Measurements from ENCODE around the gene PLA2G15. TPM values are rescaled to one million over a fixed set of nuclear protein-coding genes. Genes with fewer than 3 reads are reported as not detected.
A peak's percentile ranks its signal among the peaks of the same experiment; 100 is the strongest.

PLA2G15 gene
- total and polyA plus RNA-seq, 2 of the 13 experiments (the other 11 are each of a cell fraction or from before 2014, with no cell fraction given), result 14.4 to 23.7 TPM

DNA sequence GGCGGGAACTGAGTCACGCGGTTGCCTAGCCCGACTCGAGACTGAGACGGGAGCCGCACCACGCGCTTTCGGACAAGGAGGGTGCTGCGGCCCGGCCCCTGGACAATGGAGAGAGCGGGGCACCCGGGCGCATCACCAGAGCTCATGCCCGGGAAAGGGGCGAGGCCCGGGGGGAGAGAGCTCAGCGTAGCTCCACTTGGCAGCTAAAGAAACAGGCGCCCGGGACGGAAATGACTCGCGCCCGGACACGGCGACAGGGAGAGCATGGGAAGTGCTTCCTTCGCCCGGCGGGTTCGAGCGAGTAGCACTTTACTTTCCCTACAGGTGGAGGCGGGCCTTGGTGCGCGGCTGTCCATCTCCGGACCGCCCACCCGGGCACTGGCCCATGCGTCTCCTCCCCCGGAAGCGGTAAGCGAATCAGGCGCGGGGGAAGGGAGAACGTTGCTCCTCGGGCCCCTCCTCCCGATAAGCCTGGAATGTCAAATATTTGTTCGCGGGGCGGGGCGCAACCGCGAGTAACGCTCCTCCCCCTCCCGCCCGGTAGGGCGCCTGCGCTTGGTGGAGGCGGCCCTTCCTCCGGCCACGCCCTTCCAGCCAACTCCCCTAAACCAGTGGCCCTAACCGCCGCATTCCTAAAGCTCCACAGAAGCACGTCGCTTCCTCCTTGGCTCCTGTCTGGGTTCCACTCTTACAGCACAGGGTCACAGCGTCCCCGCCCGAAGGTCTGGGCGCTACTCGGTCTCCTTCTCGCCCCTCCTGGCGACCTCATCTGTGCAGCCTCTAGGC is 7.7 kb upstream of the PLA2G15 start (continued):
- TF ChIP-seq, protein P1, sequence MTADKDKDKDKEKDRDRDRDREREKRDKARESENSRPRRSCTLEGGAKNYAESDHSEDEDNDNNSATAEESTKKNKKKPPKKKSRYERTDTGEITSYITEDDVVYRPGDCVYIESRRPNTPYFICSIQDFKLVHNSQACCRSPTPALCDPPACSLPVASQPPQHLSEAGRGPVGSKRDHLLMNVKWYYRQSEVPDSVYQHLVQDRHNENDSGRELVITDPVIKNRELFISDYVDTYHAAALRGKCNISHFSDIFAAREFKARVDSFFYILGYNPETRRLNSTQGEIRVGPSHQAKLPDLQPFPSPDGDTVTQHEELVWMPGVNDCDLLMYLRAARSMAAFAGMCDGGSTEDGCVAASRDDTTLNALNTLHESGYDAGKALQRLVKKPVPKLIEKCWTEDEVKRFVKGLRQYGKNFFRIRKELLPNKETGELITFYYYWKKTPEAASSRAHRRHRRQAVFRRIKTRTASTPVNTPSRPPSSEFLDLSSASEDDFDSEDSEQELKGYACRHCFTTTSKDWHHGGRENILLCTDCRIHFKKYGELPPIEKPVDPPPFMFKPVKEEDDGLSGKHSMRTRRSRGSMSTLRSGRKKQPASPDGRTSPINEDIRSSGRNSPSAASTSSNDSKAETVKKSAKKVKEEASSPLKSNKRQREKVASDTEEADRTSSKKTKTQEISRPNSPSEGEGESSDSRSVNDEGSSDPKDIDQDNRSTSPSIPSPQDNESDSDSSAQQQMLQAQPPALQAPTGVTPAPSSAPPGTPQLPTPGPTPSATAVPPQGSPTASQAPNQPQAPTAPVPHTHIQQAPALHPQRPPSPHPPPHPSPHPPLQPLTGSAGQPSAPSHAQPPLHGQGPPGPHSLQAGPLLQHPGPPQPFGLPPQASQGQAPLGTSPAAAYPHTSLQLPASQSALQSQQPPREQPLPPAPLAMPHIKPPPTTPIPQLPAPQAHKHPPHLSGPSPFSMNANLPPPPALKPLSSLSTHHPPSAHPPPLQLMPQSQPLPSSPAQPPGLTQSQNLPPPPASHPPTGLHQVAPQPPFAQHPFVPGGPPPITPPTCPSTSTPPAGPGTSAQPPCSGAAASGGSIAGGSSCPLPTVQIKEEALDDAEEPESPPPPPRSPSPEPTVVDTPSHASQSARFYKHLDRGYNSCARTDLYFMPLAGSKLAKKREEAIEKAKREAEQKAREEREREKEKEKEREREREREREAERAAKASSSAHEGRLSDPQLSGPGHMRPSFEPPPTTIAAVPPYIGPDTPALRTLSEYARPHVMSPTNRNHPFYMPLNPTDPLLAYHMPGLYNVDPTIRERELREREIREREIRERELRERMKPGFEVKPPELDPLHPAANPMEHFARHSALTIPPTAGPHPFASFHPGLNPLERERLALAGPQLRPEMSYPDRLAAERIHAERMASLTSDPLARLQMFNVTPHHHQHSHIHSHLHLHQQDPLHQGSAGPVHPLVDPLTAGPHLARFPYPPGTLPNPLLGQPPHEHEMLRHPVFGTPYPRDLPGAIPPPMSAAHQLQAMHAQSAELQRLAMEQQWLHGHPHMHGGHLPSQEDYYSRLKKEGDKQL (CRISPR knock-in tag; IDR thresholded peaks at IDR 0.05; ENCODE audit: low read depth), result 0 out of 2 replicates have a peak, but pooled peaks have one; percentile 83
- TF ChIP-seq JDP2 (CRISPR knock-in tag; IDR thresholded peaks at IDR 0.05; ENCODE audit: borderline replicate concordance) (no peak), TCF12 (IDR thresholded peaks at IDR 0.05) (no peak), TCF12 (CRISPR knock-in tag; IDR thresholded peaks at IDR 0.05) (peak; percentile 76; the same call in 1 of the 2 replicates), ZNF776 (CRISPR knock-in tag; IDR thresholded peaks at IDR 0.05) (no peak; the same call in none of the 2 replicates), ZMYM4 (CRISPR knock-in tag; IDR thresholded peaks at IDR 0.05) (peak; percentile 88; the same call in 1 of the 2 replicates), ZNF34 (CRISPR knock-in tag; IDR thresholded peaks at IDR 0.05; ENCODE audit: borderline replicate concordance) (no peak), PPARG (CRISPR knock-in tag; conservative IDR thresholded peaks at IDR 0.05) (peak; percentile 62; the same call in 1 of the 2 replicates), ZBTB21 (CRISPR knock-in tag; IDR thresholded peaks at IDR 0.05) (peak; percentile 15; the same call in 1 of the 2 replicates), ZKSCAN5 (CRISPR knock-in tag; IDR thresholded peaks at IDR 0.05) (no peak), ZFP41 (CRISPR knock-in tag; IDR thresholded peaks at IDR 0.05; ENCODE audit: borderline replicate concordance) (no peak), KLF12 (CRISPR knock-in tag; IDR thresholded peaks at IDR 0.05; ENCODE audit: borderline replicate concordance) (peak; percentile 91; the same call in 1 of the 2 replicates), FOXM1 (CRISPR knock-in tag; IDR thresholded peaks at IDR 0.05) (no peak), ZNF335 (CRISPR knock-in tag; IDR thresholded peaks at IDR 0.05) (no peak; the same call in 1 of the 2 replicates)
- TF ChIP-seq, protein P2, sequence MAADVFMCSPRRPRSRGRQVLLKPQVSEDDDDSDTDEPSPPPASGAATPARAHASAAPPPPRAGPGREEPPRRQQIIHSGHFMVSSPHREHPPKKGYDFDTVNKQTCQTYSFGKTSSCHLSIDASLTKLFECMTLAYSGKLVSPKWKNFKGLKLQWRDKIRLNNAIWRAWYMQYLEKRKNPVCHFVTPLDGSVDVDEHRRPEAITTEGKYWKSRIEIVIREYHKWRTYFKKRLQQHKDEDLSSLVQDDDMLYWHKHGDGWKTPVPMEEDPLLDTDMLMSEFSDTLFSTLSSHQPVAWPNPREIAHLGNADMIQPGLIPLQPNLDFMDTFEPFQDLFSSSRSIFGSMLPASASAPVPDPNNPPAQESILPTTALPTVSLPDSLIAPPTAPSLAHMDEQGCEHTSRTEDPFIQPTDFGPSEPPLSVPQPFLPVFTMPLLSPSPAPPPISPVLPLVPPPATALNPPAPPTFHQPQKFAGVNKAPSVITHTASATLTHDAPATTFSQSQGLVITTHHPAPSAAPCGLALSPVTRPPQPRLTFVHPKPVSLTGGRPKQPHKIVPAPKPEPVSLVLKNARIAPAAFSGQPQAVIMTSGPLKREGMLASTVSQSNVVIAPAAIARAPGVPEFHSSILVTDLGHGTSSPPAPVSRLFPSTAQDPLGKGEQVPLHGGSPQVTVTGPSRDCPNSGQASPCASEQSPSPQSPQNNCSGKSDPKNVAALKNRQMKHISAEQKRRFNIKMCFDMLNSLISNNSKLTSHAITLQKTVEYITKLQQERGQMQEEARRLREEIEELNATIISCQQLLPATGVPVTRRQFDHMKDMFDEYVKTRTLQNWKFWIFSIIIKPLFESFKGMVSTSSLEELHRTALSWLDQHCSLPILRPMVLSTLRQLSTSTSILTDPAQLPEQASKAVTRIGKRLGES (CRISPR knock-in tag; IDR thresholded peaks at IDR 0.05; ENCODE audit: borderline replicate concordance), result no peak
- TF ChIP-seq, protein P3, sequence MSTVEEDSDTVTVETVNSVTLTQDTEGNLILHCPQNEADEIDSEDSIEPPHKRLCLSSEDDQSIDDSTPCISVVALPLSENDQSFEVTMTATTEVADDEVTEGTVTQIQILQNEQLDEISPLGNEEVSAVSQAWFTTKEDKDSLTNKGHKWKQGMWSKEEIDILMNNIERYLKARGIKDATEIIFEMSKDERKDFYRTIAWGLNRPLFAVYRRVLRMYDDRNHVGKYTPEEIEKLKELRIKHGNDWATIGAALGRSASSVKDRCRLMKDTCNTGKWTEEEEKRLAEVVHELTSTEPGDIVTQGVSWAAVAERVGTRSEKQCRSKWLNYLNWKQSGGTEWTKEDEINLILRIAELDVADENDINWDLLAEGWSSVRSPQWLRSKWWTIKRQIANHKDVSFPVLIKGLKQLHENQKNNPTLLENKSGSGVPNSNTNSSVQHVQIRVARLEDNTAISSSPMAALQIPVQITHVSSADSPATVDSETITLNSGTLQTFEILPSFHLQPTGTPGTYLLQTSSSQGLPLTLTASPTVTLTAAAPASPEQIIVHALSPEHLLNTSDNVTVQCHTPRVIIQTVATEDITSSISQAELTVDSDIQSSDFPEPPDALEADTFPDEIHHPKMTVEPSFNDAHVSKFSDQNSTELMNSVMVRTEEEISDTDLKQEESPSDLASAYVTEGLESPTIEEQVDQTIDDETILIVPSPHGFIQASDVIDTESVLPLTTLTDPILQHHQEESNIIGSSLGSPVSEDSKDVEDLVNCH (CRISPR knock-in tag; IDR thresholded peaks at IDR 0.05), result no peak
- TF ChIP-seq, protein P4, sequence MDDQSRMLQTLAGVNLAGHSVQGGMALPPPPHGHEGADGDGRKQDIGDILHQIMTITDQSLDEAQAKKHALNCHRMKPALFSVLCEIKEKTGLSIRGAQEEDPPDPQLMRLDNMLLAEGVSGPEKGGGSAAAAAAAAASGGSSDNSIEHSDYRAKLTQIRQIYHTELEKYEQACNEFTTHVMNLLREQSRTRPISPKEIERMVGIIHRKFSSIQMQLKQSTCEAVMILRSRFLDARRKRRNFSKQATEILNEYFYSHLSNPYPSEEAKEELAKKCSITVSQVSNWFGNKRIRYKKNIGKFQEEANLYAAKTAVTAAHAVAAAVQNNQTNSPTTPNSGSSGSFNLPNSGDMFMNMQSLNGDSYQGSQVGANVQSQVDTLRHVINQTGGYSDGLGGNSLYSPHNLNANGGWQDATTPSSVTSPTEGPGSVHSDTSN (CRISPR knock-in tag; IDR thresholded peaks at IDR 0.05; ENCODE audit: borderline replicate concordance), result no peak

Data from HepG2 (cell line).